HFF-Myc (cell line): ENCODE data around the gene NUP153.
"Not testable (repeated sequence)": the region's sequence is repeated elsewhere in the genome, so short reads cannot be mapped to it uniquely, and the experiment has no call there.

Experiments
- DNase-seq: peaks from one replicate; pipeline ENCODE4 v3.0.0-alpha.2; 2011; ENCODE audit warnings: low read depth; ENCODE audit errors: extremely low read depth
- H3K4me3 ChIP-seq: replicated peaks from 2 replicates; pipeline ENCODE4 v1.5.1; 2011; ENCODE audit warnings: low read depth, mild to moderate bottlenecking, control low read depth, low read length
- CTCF ChIP-seq: IDR thresholded peaks from 2 replicates; pipeline ENCODE4 v1.5.1; 2012; ENCODE audit warnings: mild to moderate bottlenecking, low read depth, low read length, control low read depth; ENCODE audit errors: missing control alignments

Gene NUP153

GRCh38 chr6:17737704-17738252 is 31.1 kb upstream of the NUP153 start:
- TF ChIP-seq CTCF: no peak
- DNase-seq: no peak
- H3K4me3 ChIP-seq: no peak overlapping the region

- DNase-seq, H3K4me3 ChIP-seq: not testable (repeated sequence)
These were observed 28.6 kb upstream of the NUP153 start for GRCh38 chr6:17735311-17735710.

- no peak for TF ChIP-seq CTCF
- DNase-seq: no peak
- H3K4me3 ChIP-seq: no peak overlapping the region
These were observed 23.5 kb upstream of the NUP153 start for GRCh38 chr6:17730078-17730704.

- no peak for TF ChIP-seq CTCF
- DNase-seq: no peak
- H3K4me3 ChIP-seq: no peak overlapping the region
These were observed 22.7 kb upstream of the NUP153 start for GRCh38 chr6:17729223-17730077.

GRCh38 chr6:17728551-17729222 is 22.0 kb upstream of the NUP153 start:
- no peak overlapping the region for H3K4me3 ChIP-seq
- TF ChIP-seq CTCF: no peak
- no peak for DNase-seq

- H3K4me3 ChIP-seq: no peak overlapping the region
- no peak for TF ChIP-seq CTCF
- no peak for DNase-seq
These were observed 18.4 kb upstream of the NUP153 start for GRCh38 chr6:17725083-17725482.

- no peak overlapping the region for H3K4me3 ChIP-seq
- no peak for DNase-seq
- TF ChIP-seq CTCF: no peak
These were observed 17.6 kb upstream of the NUP153 start for GRCh38 chr6:17724341-17724740.
